ENCODE results near the gene MINDY3.

GRCh38 chr10:15744217-15744865, 116.0 kb downstream of the MINDY3 start:
- TF ChIP-seq CTCF (IDR thresholded peaks at IDR 0.05; ENCODE audit: low read depth, low read length, poor library complexity, severe bottlenecking), result peak; percentile 85
- no peak for TF ChIP-seq EZH2phosphoT487 (IDR thresholded peaks at IDR 0.05; ENCODE audit: borderline replicate concordance, low read length)

All from DOHH2 (cell line).